HK-2 (cell line): ENCODE measurements around the gene SERPINE1.
"Not testable (repeated sequence)": the region's sequence is repeated elsewhere in the genome, so short reads cannot be mapped to it uniquely, and the experiment has no call there.

Experiments used
- DNase-seq: peaks from one replicate; pipeline ENCODE4 v3.0.0-alpha.2; 2018; ENCODE audit not compliant: unreplicated experiment

The SERPINE1 gene

GRCh38 chr7:101126651-101127459 lies at the start of gene SERPINE1:
SERPINE1 (plus strand) TSS chr7:101127104; CDS start chr7:101128394, 1,290 bp downstream.
- peak; percentile 94 for DNase-seq

- DNase-seq = peak; percentile 92
Measured at GRCh38 chr7:101077303-101078086, 49.4 kb upstream of the SERPINE1 start.

GRCh38 chr7:101081432-101081831 lies 45.5 kb upstream of the SERPINE1 start:
- DNase-seq = no peak

- DNase-seq = no peak
Measured at GRCh38 chr7:101084865-101085161, 42.1 kb upstream of the SERPINE1 start.

- peak; percentile 88 for DNase-seq
Measured at GRCh38 chr7:101085162-101085964, 41.5 kb upstream of the SERPINE1 start, which contains the start of gene TRIM56. TRIM56 (plus strand) TSS chr7:101085481; CDS start chr7:101087313, 1,832 bp downstream.

- DNase-seq = no peak
Measured at GRCh38 chr7:101087334-101088068, 39.4 kb upstream of the SERPINE1 start.

GRCh38 chr7:101088069-101088425 lies 38.9 kb upstream of the SERPINE1 start:
- no peak for DNase-seq

GRCh38 chr7:101088858-101089529 lies 37.9 kb upstream of the SERPINE1 start:
- no peak for DNase-seq

- no peak for DNase-seq
Measured at GRCh38 chr7:101089876-101090275, 37.0 kb upstream of the SERPINE1 start.

- not testable (repeated sequence) for DNase-seq
Measured at GRCh38 chr7:101092266-101092905, 34.5 kb upstream of the SERPINE1 start.

- no peak for DNase-seq
Measured at GRCh38 chr7:101093906-101094305, 33.0 kb upstream of the SERPINE1 start.

- DNase-seq = no peak
Measured at GRCh38 chr7:101094376-101094775, 32.5 kb upstream of the SERPINE1 start.

GRCh38 chr7:101094791-101095375 lies 32.0 kb upstream of the SERPINE1 start:
- DNase-seq = no peak

- no peak for DNase-seq
Measured at GRCh38 chr7:101096331-101096956, 30.5 kb upstream of the SERPINE1 start.

- DNase-seq = no peak
Measured at GRCh38 chr7:101096957-101097347, 30.0 kb upstream of the SERPINE1 start.

- no peak for DNase-seq
Measured at GRCh38 chr7:101097561-101097960, 29.3 kb upstream of the SERPINE1 start.

GRCh38 chr7:101099969-101100781 lies 26.7 kb upstream of the SERPINE1 start:
- DNase-seq = peak; percentile 99
